Right lobe of liver (tissue), 6 donors: ENCODE results near the gene SLC22A1. TPM values are rescaled to one million over a fixed set of nuclear protein-coding genes. Genes with fewer than 3 reads are reported as not detected.
"Not testable (repeated sequence)": the region's sequence is repeated elsewhere in the genome, so short reads cannot be mapped to it uniquely, and the experiment has no call there.

ENCODE experiments used
- ATAC-seq, 4 donors: fragments of 200-7000 bp; cut with Tn5 transposase; one replicate each; pipeline ENCODE4 v1.9.1; 2020; ENCODE audit warnings: mild to moderate bottlenecking in 4 of 4, moderate library complexity in 4 of 4
- DNase-seq, 3 donors: peaks; one replicate each; pipeline ENCODE4 v3.0.0-alpha.2; 2020
- H3K27ac ChIP-seq, 3 donors: fragments of 200-600 bp; one replicate each; pipeline ENCODE4 v1.8.0; 2022
- H3K27me3 ChIP-seq, 2 donors: fragments of 200-600 bp; one replicate each; pipeline ENCODE4 v1.8.0; 2022
- H3K36me3 ChIP-seq, 4 donors: fragments of 200-600 bp; sonication (generic) in 1 of 4; one replicate each; pipeline versions ENCODE4 v1.5.1 to v1.8.0; 2017 to 2022; ENCODE audit warnings: control low read depth in 1 of 4
- H3K4me1 ChIP-seq, 4 donors: fragments of 200-600 bp; sonication (generic) in 1 of 4; one replicate each; pipeline versions ENCODE4 v1.5.1 to v1.8.0; 2017 to 2022; ENCODE audit warnings: control low read depth in 1 of 4
- H3K4me3 ChIP-seq, 3 donors: fragments of 200-600 bp; one replicate each; pipeline ENCODE4 v1.8.0; 2022
- H3K9me3 ChIP-seq, 4 donors: fragments of 200-600 bp; sonication (generic) in 1 of 4; one replicate each; pipeline versions ENCODE4 v1.5.1 to v1.8.0; 2017 to 2022; ENCODE audit warnings: control low read depth in 1 of 4
- CTCF ChIP-seq, 4 donors: fragments of 200-600 bp in 3 of 4; fragments of 450-650 bp in 1 of 4; IDR thresholded peaks; one replicate each; pipeline versions ENCODE4 v1.5.1 to v1.8.0; 2016 to 2022; ENCODE audit warnings: antibody characterized with exemption in 4 of 4, mild to moderate bottlenecking in 2 of 4
- POLR2A ChIP-seq: fragments of 450-650 bp; IDR thresholded peaks from one replicate; pipeline ENCODE4 v1.6.1; 2017; ENCODE audit warnings: antibody characterized with exemption, mild to moderate bottlenecking
- WGBS: methylation state at CpG from one replicate; pipeline ENCODE4 v1.1.6; 2018; ENCODE audit warnings: low coverage, low lambda C conversion rate; ENCODE audit not compliant: insufficient coverage; ENCODE audit errors: missing lambda C conversion rate; 5-methylcytosine and 5-hydroxymethylcytosine counted together
- intact Hi-C, 2 donors: fragments of 100-400 bp; cut with DNase I; formaldehyde crosslinking; loops; one replicate each; pipeline versions ENCODE4 v1.11.2 to v1.14.1; 2022
- total RNA-seq, 6 experiments: library from RNA; depleted of rRNA in 2 of 6; stranded (reverse); fragments of >200 nt in 2 of 6; fragmentation: NEBNext Ultra II Directional in 3 of 6; extraction: Animal tissue kit (Norgen Biotek cat#: 25700) in 3 of 6; gene quantifications; one replicate each; pipeline versions ENCODE4 v1.1.0 to v1.2.4, GENCODE V29; 2016 to 2023
- donor health status: DM: no; HTN: yes; CAD: no.
- donor health status: DM: no; HTN: no; CAD: no.
- donor health status: DM: no; HTN: no; CAD: no.
- donor health status: DM: no; HTN: yes; CAD: no.
- donor health status: DM: no; HTN: yes; CAD: no.

Gene SLC22A1
- total RNA-seq, 6 experiments from 2014 or later, result 190 to 1,656 (median 769) TPM

GRCh38 chr6:160089534-160089897 lies 32.1 kb upstream of the SLC22A1 start:
- Histone ChIP-seq H3K27ac (peak overlapping the region in 1 of 3 donors; percentile 52), H3K9me3 (no peaks in the 10 kb centered on the region), H3K4me1 (peaks cover 0 to 54% (median 20%) of the 10 kb centered on the region in 4 donors), H3K27me3 (no peaks in the 10 kb centered on the region), H3K36me3 (peaks cover 15 to 54% (median 18%) of the 10 kb centered on the region in 4 donors), H3K4me3 (no peak overlapping the region)
- intact Hi-C loops, result no loop called here
- WGBS, result 97% methylated on average over 6 of the region's 7 CpGs
- TF ChIP-seq CTCF (IDR thresholded peaks at IDR 0.05) (no peak), POLR2A (no peak)
- DNase-seq (no peak), ATAC-seq (no peak)

DNA sequence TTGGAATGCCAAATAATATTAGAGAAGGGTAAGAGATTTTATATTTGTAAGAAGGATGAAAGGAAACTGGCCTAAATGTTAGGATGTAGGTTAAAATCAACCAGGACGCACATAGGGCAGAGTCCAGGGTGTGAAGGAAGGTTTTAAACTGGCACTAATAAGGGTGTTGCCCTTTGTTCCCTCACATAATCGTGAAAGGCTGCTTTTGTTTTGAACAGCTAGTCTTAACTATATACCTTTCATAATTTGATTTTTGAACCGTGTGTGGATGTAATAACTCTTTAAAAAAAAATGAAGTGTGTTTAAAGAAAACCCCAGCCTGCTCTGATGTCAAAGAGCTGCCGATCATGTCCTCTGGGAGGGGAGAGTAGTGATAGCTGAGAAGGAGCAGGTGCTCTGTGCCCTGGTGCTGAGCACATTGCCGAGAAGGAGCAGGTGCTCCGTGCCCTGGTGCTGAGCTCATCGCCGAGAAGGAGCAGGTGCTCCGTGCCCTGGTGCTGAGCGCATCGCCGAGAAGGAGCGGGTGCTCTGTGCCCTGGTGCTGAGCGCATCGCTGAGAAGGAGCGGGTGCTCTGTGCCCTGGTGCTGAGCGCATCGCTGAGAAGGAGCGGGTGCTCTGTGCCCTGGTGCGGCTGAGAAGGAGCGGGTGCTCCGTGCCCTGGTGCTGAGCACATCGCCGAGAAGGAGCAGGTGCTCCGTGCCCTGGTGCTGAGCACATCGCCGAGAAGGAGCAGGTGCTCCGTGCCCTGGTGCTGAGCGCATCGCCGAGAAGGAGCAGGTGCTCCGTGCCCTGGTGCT lies 31.0 kb upstream of the SLC22A1 start:
- Histone ChIP-seq H3K4me3 (peak overlapping the region in 1 of 3 donors; percentile 9), H3K4me1 (peaks cover 0 to 51% (median 14%) of the 10 kb centered on the region in 4 donors), H3K36me3 (peaks cover 9 to 47% (median 18%) of the 10 kb centered on the region in 4 donors), H3K27ac (peak overlapping the region in 2 of 3 donors; percentile 49 to 52)
- peak in 2 of 4 donors; percentile 6 to 9 for ATAC-seq
- intact Hi-C loops, H3K27me3 ChIP-seq, H3K9me3 ChIP-seq, DNase-seq: not testable (repeated sequence)
- 90% methylated on average over 24 of the region's 32 CpGs for WGBS

- H3K9me3 ChIP-seq, H3K27me3 ChIP-seq, intact Hi-C loops, ATAC-seq, DNase-seq: not testable (repeated sequence)
- peaks cover 7 to 45% (median 18%) of the 10 kb centered on the region in 4 donors for H3K36me3 ChIP-seq
- H3K27ac ChIP-seq, result peak overlapping the region in 2 of 3 donors; percentile 77 to 93
- H3K4me1 ChIP-seq, result peaks cover 0 to 47% (median 14%) of the 10 kb centered on the region in 4 donors
- H3K4me3 ChIP-seq, result peak overlapping the region in 1 of 3 donors; percentile 54
- WGBS, result 86% methylated on average over 5 of the region's 6 CpGs
These were observed 29.4 kb upstream of the SLC22A1 start for GRCh38 chr6:160092176-160092575.

- intact Hi-C loops, result no loop called here
- Histone ChIP-seq H3K4me3 (peak overlapping the region in 1 of 3 donors; percentile 54), H3K36me3 (peaks cover 7 to 47% (median 18%) of the 10 kb centered on the region in 4 donors), H3K27me3 (no peaks in the 10 kb centered on the region), H3K9me3 (no peaks in the 10 kb centered on the region), H3K27ac (peak overlapping the region in 2 of 3 donors; percentile 77 to 93), H3K4me1 (peaks cover 0 to 47% (median 14%) of the 10 kb centered on the region in 4 donors)
- ATAC-seq, result peak; percentile 49 to 81 (median 72)
- 52% methylated on average over 10 of the region's 10 CpGs for WGBS
- DNase-seq, result peak in 2 of 3 donors; percentile 68 to 80
- TF ChIP-seq CTCF (IDR thresholded peaks at IDR 0.05) (no peak), POLR2A (no peak)
These were observed 29.0 kb upstream of the SLC22A1 start for GRCh38 chr6:160092602-160093001.

GRCh38 chr6:160093061-160093460 lies 28.6 kb upstream of the SLC22A1 start:
- Histone ChIP-seq H3K36me3 (peaks cover 7 to 52% (median 18%) of the 10 kb centered on the region in 4 donors), H3K9me3 (no peaks in the 10 kb centered on the region), H3K27me3 (no peaks in the 10 kb centered on the region), H3K4me1 (peaks cover 0 to 47% (median 14%) of the 10 kb centered on the region in 4 donors), H3K27ac (peak overlapping the region in 2 of 3 donors; percentile 77 to 93), H3K4me3 (peak overlapping the region in 1 of 3 donors; percentile 54)
- no peak for TF ChIP-seq CTCF (IDR thresholded peaks at IDR 0.05)
- no peak for TF ChIP-seq POLR2A
- WGBS, result 38% methylated on average over 3 of the region's 7 CpGs
- peak in 2 of 3 donors; percentile 63 to 79 for DNase-seq
- intact Hi-C loops, result no loop called here
- ATAC-seq, result peak; percentile 46 to 73 (median 60)
